ENCODE measurements around the gene ACVR1B.

GRCh38 chr12:52003591-52003990, 52.1 kb downstream of the ACVR1B start:
- TF ChIP-seq CTCF (tag by site-specific recombination; IDR thresholded peaks at IDR 0.05) (no peak), ZNF138 (tag by site-specific recombination; IDR thresholded peaks at IDR 0.05; ENCODE audit: borderline replicate concordance) (no peak), ZNF274 (IDR thresholded peaks at IDR 0.05; ENCODE audit: low read length) (no peak), ZNF274 (tag by site-specific recombination; IDR thresholded peaks at IDR 0.05; ENCODE audit: borderline replicate concordance) (no peak), ZNF140 (tag by site-specific recombination; IDR thresholded peaks at IDR 0.05) (no peak), ZNF549 (tag by site-specific recombination; IDR thresholded peaks at IDR 0.05) (no peak)

All from HEK293 (cell line).